PC-9 (cell line): ENCODE data around the gene ANKEF1. TPM values are rescaled to one million over a fixed set of nuclear protein-coding genes. Genes with fewer than 3 reads are reported as not detected.
A peak's percentile ranks its signal among the peaks of the same experiment; 100 is the strongest.

Experiments used
- BruUV-seq: library from RNA; stranded (reverse); fragments of 400-500 nt; replicated peaks from 2 replicates; lab custom pipeline; 2021; lab: Mats Ljungman, UMichigan
- CTCF ChIA-PET: fragments of 300-600 bp; sonication (Branson Sonifier 250); formaldehyde crosslinking; loops from one replicate; lab custom pipeline; 2022; ENCODE audit warnings: antibody characterized with exemption; lab: Charles Lee
- POLR2A ChIA-PET: fragments of 300-600 bp; sonication (Branson Sonifier 250); formaldehyde crosslinking; loops from one replicate; lab custom pipeline; 2022; ENCODE audit warnings: antibody characterized with exemption; ENCODE audit not compliant: unreplicated experiment; lab: Charles Lee
- DNase-seq, 2 experiments: peaks; one replicate each; pipeline versions ENCODE4 v3.0.0 to v3.0.0-alpha.2; 2015 to 2022; ENCODE audit warnings: mixed read lengths in 1 of 2
- H2AFZ ChIP-seq: fragments of 200-600 bp; sonication (generic); 2 replicates; pipeline ENCODE4 v1.8.1; 2017; ENCODE audit warnings: antibody characterized with exemption
- H3F3A ChIP-seq: fragments of 200-600 bp; sonication (generic); 2 replicates; pipeline ENCODE4 v1.8.1; 2017; ENCODE audit warnings: antibody characterized with exemption, mild to moderate bottlenecking, low read depth; ENCODE audit not compliant: insufficient read depth
- H3K27ac ChIP-seq: fragments of 200-600 bp; sonication (generic); 2 replicates; pipeline ENCODE4 v1.6.1; 2016; ENCODE audit warnings: mixed run types
- H3K27me3 ChIP-seq: fragments of 200-600 bp; sonication (generic); 2 replicates; pipeline ENCODE4 v1.6.1; 2016; ENCODE audit warnings: low read depth, mixed run types; ENCODE audit not compliant: insufficient read depth
- H3K36me3 ChIP-seq: fragments of 200-600 bp; sonication (generic); 2 replicates; pipeline ENCODE4 v1.6.1; 2016; ENCODE audit warnings: low read depth, mixed run types
- H3K4me1 ChIP-seq: fragments of 200-600 bp; sonication (generic); replicated peaks from 2 replicates; pipeline ENCODE4 v1.6.1; 2016; ENCODE audit warnings: mixed run types; ENCODE audit not compliant: insufficient read depth
- H3K4me2 ChIP-seq: fragments of 200-600 bp; sonication (generic); 2 replicates; pipeline ENCODE4 v1.6.1; 2017; ENCODE audit warnings: mixed run types
- H3K4me3 ChIP-seq: fragments of 200-600 bp; sonication (generic); 2 replicates; pipeline ENCODE4 v1.6.1; 2016; ENCODE audit warnings: mixed run types
- H3K79me2 ChIP-seq: fragments of 200-600 bp; sonication (generic); 2 replicates; pipeline ENCODE4 v1.6.1; 2017; ENCODE audit warnings: low read depth, mixed run types
- H3K9me2 ChIP-seq: fragments of 200-600 bp; sonication (generic); 2 replicates; pipeline ENCODE4 v1.8.1; 2017; ENCODE audit warnings: mild to moderate bottlenecking; ENCODE audit not compliant: insufficient read depth
- H3K9me3 ChIP-seq: fragments of 200-600 bp; sonication (generic); 2 replicates; pipeline ENCODE4 v1.8.1; 2016; ENCODE audit warnings: low read depth; ENCODE audit not compliant: insufficient read depth
- H4K20me1 ChIP-seq: fragments of 200-600 bp; sonication (generic); 2 replicates; pipeline ENCODE4 v1.8.1; 2017; ENCODE audit not compliant: insufficient read depth
- CTCF ChIP-seq: fragments of 200-600 bp; sonication (generic); conservative IDR thresholded peaks from 2 replicates; pipeline ENCODE4 v1.6.1; 2017; ENCODE audit warnings: mixed run types, antibody characterized with exemption, mild to moderate bottlenecking, moderate library complexity
- EZH2 ChIP-seq: fragments of 200-600 bp; sonication (generic); IDR thresholded peaks from 2 replicates; pipeline ENCODE4 v1.8.0; 2017; ENCODE audit warnings: antibody characterized with exemption, low read depth
- intact Hi-C: fragments of 100-400 bp; cut with micrococcal nuclease; formaldehyde crosslinking; loops from one replicate; pipeline ENCODE4 v1.10.0; 2022; ENCODE audit not compliant: unreplicated experiment
- total RNA-seq: library from RNA; stranded (reverse); gene quantifications from 2 replicates; pipeline ENCODE4 v1.2.3, GENCODE V29; 2021

Gene ANKEF1
- total RNA-seq, 1 experiment from 2014 or later: 11.1 TPM

- no peak overlapping the region for H3K4me2 ChIP-seq
Observed at GRCh38 chr20:10040070-10040975, 5.5 kb downstream of the ANKEF1 start.

GRCh38 chr20:10042086-10042485 lies 7.3 kb downstream of the ANKEF1 start:
- Histone ChIP-seq H3K79me2 (no peaks in the 10 kb centered on the region), H3K27ac (no peak overlapping the region), H3K4me1 (peaks cover 13% of the 10 kb centered on the region; the same call in 1 of the 2 replicates), H3F3A (peaks cover 9% of the 10 kb centered on the region; the same call in 1 of the 2 replicates), H2AFZ (no peak overlapping the region), H4K20me1 (no peaks in the 10 kb centered on the region), H3K4me3 (no peak overlapping the region), H3K36me3 (peaks cover 16% of the 10 kb centered on the region), H3K9me3 (no peaks in the 10 kb centered on the region), H3K4me2 (no peak overlapping the region), H3K9me2 (no peaks in the 10 kb centered on the region), H3K27me3 (no peaks in the 10 kb centered on the region)
- intact Hi-C loops: no loop called here
- ChIA-PET POLR2A (no interaction called here), CTCF (no interaction called here)
- BruUV-seq: no TSS peak
- no peak for DNase-seq
- TF ChIP-seq EZH2: no peak
- no peak for TF ChIP-seq CTCF

More at GRCh38 chr20:10040070-10040975, 5.5 kb downstream of the ANKEF1 start:
- Histone ChIP-seq H4K20me1 (no peaks in the 10 kb centered on the region), H3K4me3 (no peak overlapping the region), H3K79me2 (peaks cover 6% of the 10 kb centered on the region), H3K9me2 (no peaks in the 10 kb centered on the region), H3F3A (peaks cover 9% of the 10 kb centered on the region; the same call in 1 of the 2 replicates), H3K4me1 (peaks cover 22% of the 10 kb centered on the region; the same call in 1 of the 2 replicates), H3K27ac (no peak overlapping the region), H2AFZ (no peak overlapping the region), H3K9me3 (no peaks in the 10 kb centered on the region), H3K36me3 (peaks cover 16% of the 10 kb centered on the region), H3K27me3 (no peaks in the 10 kb centered on the region)
- POLR2A ChIA-PET: no interaction called here
- CTCF ChIA-PET: no interaction called here
- BruUV-seq: no TSS peak
- TF ChIP-seq EZH2: no peak
- no peak for TF ChIP-seq CTCF
- intact Hi-C loops: no loop called here
- peak in 1 of 2 experiments; percentile 42 for DNase-seq

- H3K4me1 ChIP-seq: no peaks in the 10 kb centered on the region
- no peak overlapping the region for H3K4me3 ChIP-seq
- no peaks in the 10 kb centered on the region for H4K20me1 ChIP-seq
- no peak for DNase-seq
- no peaks in the 10 kb centered on the region for H3K27me3 ChIP-seq
- H3K9me2 ChIP-seq: no peaks in the 10 kb centered on the region
- POLR2A ChIA-PET: interaction anchor here (0.7 kb wide), 1 partner anchor 14 kb away, joined by 7 read pairs; no protein-coding TSS in a partner anchor
- H3K27ac ChIP-seq: no peak overlapping the region
- CTCF ChIA-PET: no interaction called here
- no peaks in the 10 kb centered on the region for H3F3A ChIP-seq
- no peak overlapping the region for H3K4me2 ChIP-seq
- no TSS peak for BruUV-seq
- no peak overlapping the region for H2AFZ ChIP-seq
- TF ChIP-seq EZH2: no peak
- TF ChIP-seq CTCF: no peak; the same call in 1 of the 2 replicates
- no peaks in the 10 kb centered on the region for H3K79me2 ChIP-seq
- no peaks in the 10 kb centered on the region for H3K9me3 ChIP-seq
- intact Hi-C loops: no loop called here
- peaks cover 8% of the 10 kb centered on the region; the same call in 1 of the 2 replicates for H3K36me3 ChIP-seq
Observed at GRCh38 chr20:10047427-10047826, 12.6 kb downstream of the ANKEF1 start.
